T-helper 9 cell (primary cell): Measurements from ENCODE around the gene IL1RAPL2.
"Not testable (repeated sequence)": the region's sequence is repeated elsewhere in the genome, so short reads cannot be mapped to it uniquely, and the experiment has no call there.

ENCODE experiments used
- DNase-seq: peaks from one replicate; pipeline ENCODE4 v3.0.0-alpha.2; 2020
- total RNA-seq, 2 donors: gene quantifications; one replicate each; lab custom pipeline; 2026; lab: John Stamatoyannopoulos, UW

Gene IL1RAPL2
- 0 reads per million in 2 donors for total RNA-seq

- DNase-seq: no peak
Measured at GRCh38 chrX:104565791-104566680, at the start of gene IL1RAPL2. IL1RAPL2 (plus strand) TSS chrX:104566199.

- DNase-seq: no peak
Measured at GRCh38 chrX:104522386-104522785, 43.6 kb upstream of the IL1RAPL2 start.

- DNase-seq: no peak
Measured at GRCh38 chrX:104523858-104524257, 42.1 kb upstream of the IL1RAPL2 start.

GRCh38 chrX:104539081-104539480 is 26.9 kb upstream of the IL1RAPL2 start:
- DNase-seq: no peak

- not testable (repeated sequence) for DNase-seq
Measured at GRCh38 chrX:104542447-104542846, 23.6 kb upstream of the IL1RAPL2 start.

GRCh38 chrX:104564335-104564734 is 1.7 kb upstream of the IL1RAPL2 start:
- DNase-seq: no peak

- no peak for DNase-seq
Measured at GRCh38 chrX:104564921-104565703, 887 bp upstream of the IL1RAPL2 start.

- DNase-seq: no peak
Measured at GRCh38 chrX:104566681-104567501, 892 bp downstream of the IL1RAPL2 start.

- DNase-seq: no peak
Measured at GRCh38 chrX:104567506-104567905, 1.5 kb downstream of the IL1RAPL2 start.

- DNase-seq: no peak
Measured at GRCh38 chrX:104568304-104568915, 2.4 kb downstream of the IL1RAPL2 start.

- DNase-seq: no peak
Measured at GRCh38 chrX:104618106-104618895, 52.3 kb downstream of the IL1RAPL2 start.

- no peak for DNase-seq
Measured at GRCh38 chrX:104621781-104622180, 55.8 kb downstream of the IL1RAPL2 start.

- DNase-seq: no peak
Measured at GRCh38 chrX:104641176-104641575, 75.2 kb downstream of the IL1RAPL2 start.

- DNase-seq: no peak
Measured at GRCh38 chrX:104647084-104647483, 81.1 kb downstream of the IL1RAPL2 start.

GRCh38 chrX:104659005-104659744 is 93.2 kb downstream of the IL1RAPL2 start:
- no peak for DNase-seq

GRCh38 chrX:104660092-104660491 is 94.1 kb downstream of the IL1RAPL2 start:
- no peak for DNase-seq

GRCh38 chrX:104662694-104663093 is 96.7 kb downstream of the IL1RAPL2 start:
- DNase-seq: no peak

- no peak for DNase-seq
Measured at GRCh38 chrX:104665691-104666090, 99.7 kb downstream of the IL1RAPL2 start.

- DNase-seq: no peak
Measured at GRCh38 chrX:104668550-104668949, 102.6 kb downstream of the IL1RAPL2 start.

GRCh38 chrX:104669063-104669462 is 103.1 kb downstream of the IL1RAPL2 start:
- DNase-seq: no peak

GRCh38 chrX:104670051-104670450 is 104.1 kb downstream of the IL1RAPL2 start:
- no peak for DNase-seq
